Measurements from ENCODE around the gene KIRREL3. TPM values are rescaled to one million over a fixed set of nuclear protein-coding genes. Genes with fewer than 3 reads are reported as not detected.
A peak's percentile ranks its signal among the peaks of the same experiment; 100 is the strongest.

Gene KIRREL3
- total and polyA plus RNA-seq, 9 donors: 0.25 to 5.3 (median 0.48) TPM

- H3K27me3 ChIP-seq: no peaks in the 10 kb centered on the region
- H3K4me1 ChIP-seq (ENCODE audit: insufficient read depth): no peaks in the 10 kb centered on the region
- H3K36me3 ChIP-seq: no peaks in the 10 kb centered on the region
- H3K4me3 ChIP-seq: no peak overlapping the region
- no peak for DNase-seq
- intact Hi-C loops (cut with DNase I): no loop called here
- H3K9me3 ChIP-seq: no peaks in the 10 kb centered on the region
- H3K27ac ChIP-seq: no peak overlapping the region
- WGBS, 3 donors: 75 to 81% (median 80%) methylated on average over 5 of the region's 5 CpGs
- TF ChIP-seq EP300 (IDR thresholded peaks at IDR 0.05) (no peak), POLR2A (IDR thresholded peaks at IDR 0.05) (no peak)
- TF ChIP-seq, protein P1, sequence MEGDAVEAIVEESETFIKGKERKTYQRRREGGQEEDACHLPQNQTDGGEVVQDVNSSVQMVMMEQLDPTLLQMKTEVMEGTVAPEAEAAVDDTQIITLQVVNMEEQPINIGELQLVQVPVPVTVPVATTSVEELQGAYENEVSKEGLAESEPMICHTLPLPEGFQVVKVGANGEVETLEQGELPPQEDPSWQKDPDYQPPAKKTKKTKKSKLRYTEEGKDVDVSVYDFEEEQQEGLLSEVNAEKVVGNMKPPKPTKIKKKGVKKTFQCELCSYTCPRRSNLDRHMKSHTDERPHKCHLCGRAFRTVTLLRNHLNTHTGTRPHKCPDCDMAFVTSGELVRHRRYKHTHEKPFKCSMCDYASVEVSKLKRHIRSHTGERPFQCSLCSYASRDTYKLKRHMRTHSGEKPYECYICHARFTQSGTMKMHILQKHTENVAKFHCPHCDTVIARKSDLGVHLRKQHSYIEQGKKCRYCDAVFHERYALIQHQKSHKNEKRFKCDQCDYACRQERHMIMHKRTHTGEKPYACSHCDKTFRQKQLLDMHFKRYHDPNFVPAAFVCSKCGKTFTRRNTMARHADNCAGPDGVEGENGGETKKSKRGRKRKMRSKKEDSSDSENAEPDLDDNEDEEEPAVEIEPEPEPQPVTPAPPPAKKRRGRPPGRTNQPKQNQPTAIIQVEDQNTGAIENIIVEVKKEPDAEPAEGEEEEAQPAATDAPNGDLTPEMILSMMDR (IDR thresholded peaks at IDR 0.05): no peak
Measured at GRCh38 chr11:126570489-126570888, 430.1 kb downstream of the KIRREL3 start.

- H3K9me3 ChIP-seq: no peaks in the 10 kb centered on the region
- intact Hi-C loops (cut with DNase I): loop anchor here in 1 of 4 donors (1.0 kb wide), 1 partner anchor 14 kb away; no protein-coding TSS in a partner anchor
- 62 to 82% (median 73%) methylated on average over 4 of the region's 4 CpGs for WGBS, 3 donors
- H3K27me3 ChIP-seq: no peaks in the 10 kb centered on the region
- no peak overlapping the region for H3K4me3 ChIP-seq
- DNase-seq: no peak
- H3K36me3 ChIP-seq: no peaks in the 10 kb centered on the region
- H3K27ac ChIP-seq: no peak overlapping the region
- TF ChIP-seq EP300 (IDR thresholded peaks at IDR 0.05) (no peak), POLR2A (IDR thresholded peaks at IDR 0.05) (no peak)
- TF ChIP-seq, protein P1 (IDR thresholded peaks at IDR 0.05): no peak
- no peaks in the 10 kb centered on the region for H3K4me1 ChIP-seq (ENCODE audit: insufficient read depth)
Measured at GRCh38 chr11:126567419-126567818, 433.2 kb downstream of the KIRREL3 start.

DNA sequence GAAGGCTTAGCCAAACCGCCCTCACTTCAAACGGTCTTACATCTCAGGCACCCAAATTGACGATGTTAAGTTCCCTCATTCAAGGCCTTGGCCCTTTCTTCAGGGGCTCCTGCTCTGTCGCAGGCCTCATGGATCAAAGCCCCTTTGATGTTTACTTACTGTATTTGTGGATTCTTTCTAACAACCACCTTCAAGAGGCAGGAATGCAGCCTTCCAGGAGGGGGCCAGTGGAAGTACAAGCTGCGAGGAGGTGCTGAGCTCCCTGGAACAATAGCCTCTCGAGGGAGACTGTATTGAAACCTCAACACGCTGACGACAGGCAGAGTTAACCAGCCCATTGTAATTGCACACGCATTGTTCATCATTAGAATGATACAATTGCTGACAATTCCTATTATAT lies 436.0 kb downstream of the KIRREL3 start:
- H3K27me3 ChIP-seq: no peaks in the 10 kb centered on the region
- H3K36me3 ChIP-seq: no peaks in the 10 kb centered on the region
- H3K4me3 ChIP-seq: no peak overlapping the region
- no peak for DNase-seq
- H3K27ac ChIP-seq: no peak overlapping the region
- no peaks in the 10 kb centered on the region for H3K4me1 ChIP-seq (ENCODE audit: insufficient read depth)
- WGBS, 3 donors: 12 to 26% (median 18%) methylated on average over 9 of the region's 9 CpGs
- intact Hi-C loops (cut with DNase I): no loop called here
- TF ChIP-seq, protein P1 (IDR thresholded peaks at IDR 0.05): no peak
- TF ChIP-seq POLR2A (IDR thresholded peaks at IDR 0.05) (no peak), EP300 (IDR thresholded peaks at IDR 0.05) (no peak)
- no peaks in the 10 kb centered on the region for H3K9me3 ChIP-seq

- WGBS, 3 donors: 21 to 29% (median 27%) methylated on average over 8 of the region's 8 CpGs
- intact Hi-C loops (cut with DNase I): no loop called here
- no peaks in the 10 kb centered on the region for H3K4me1 ChIP-seq (ENCODE audit: insufficient read depth)
- H3K27ac ChIP-seq: no peak overlapping the region
- DNase-seq: peak in 3 of 5 donors; percentile 30 to 53 (median 39)
- H3K4me3 ChIP-seq: no peak overlapping the region
- TF ChIP-seq EP300 (IDR thresholded peaks at IDR 0.05) (no peak), POLR2A (IDR thresholded peaks at IDR 0.05) (no peak)
- TF ChIP-seq, protein P1 (IDR thresholded peaks at IDR 0.05): no peak
- no peaks in the 10 kb centered on the region for H3K27me3 ChIP-seq
- no peaks in the 10 kb centered on the region for H3K36me3 ChIP-seq
- no peaks in the 10 kb centered on the region for H3K9me3 ChIP-seq
Measured at GRCh38 chr11:126561327-126561893, 439.2 kb downstream of the KIRREL3 start.

All from ovary (tissue), 9 donors.